ENCODE results near the gene SUPT20H. TPM values are rescaled to one million over a fixed set of nuclear protein-coding genes. Genes with fewer than 3 reads are reported as not detected.

Gene SUPT20H
- total RNA-seq = 10 to 100 TPM; 27.7 to 89.1 (median 58.5) TPM

- in situ Hi-C loops (cut with MboI; ENCODE audit: low pct_unique_long_range_greater_than_20kb in 2 of 9, low sequenced_read_pairs in 9 of 9, unreplicated experiment in 9 of 9) = no loop called here
- WGBS, 10 experiments = 0 to 17% (median 1%) methylated on average over 2 to 30 of the region's 75 CpGs; no CpG with 5 or more reads in 1 of the 10 experiments
- Histone ChIP-seq H3K4me1 (replicated peaks in 1 of 2) (peaks cover 4 to 6% of the 10 kb centered on the region in 2 donors), H3K27ac (peak within 1 kb of the TSS; percentile 79 to 92), H3K4me3 (peak within 1 kb of the TSS; percentile 64 to 89 (median 78))
- ATAC-seq (replicated peaks in 6 of 8) = peak; percentile 92 to 98 (median 97)
Measured at GRCh38 chr13:37058910-37059847, at the start of gene SUPT20H. Gene SUPT20H, minus strand, starts transcription at chr13:37059688. Its CDS starts 8,198 bp downstream, at chr13:37051490.

- ATAC-seq (replicated peaks in 6 of 8) = peak in 4 of 8 experiments; percentile 32 to 43 (median 36)
- in situ Hi-C loops (cut with MboI; ENCODE audit: low pct_unique_long_range_greater_than_20kb in 2 of 9, low sequenced_read_pairs in 9 of 9, unreplicated experiment in 9 of 9) = loop anchor here in 4 of 9 experiments (10.0 to 25.0 kb wide), 3 partner anchors 478 to 503 kb away; partner anchors contain the start of gene POSTN (in 1 of the 4)
Measured at GRCh38 chr13:37109051-37109678, 49.7 kb upstream of the SUPT20H start.

GRCh38 chr13:37107868-37108267 lies 48.4 kb upstream of the SUPT20H start:
- no peak overlapping the region for H3K4me3 ChIP-seq
- peaks cover under 1 to 4% of the 10 kb centered on the region in 2 donors for H3K4me1 ChIP-seq (replicated peaks in 1 of 2)
- WGBS, 10 experiments = 14 to 100% (median 80%) methylated on average over 1 of the region's 1 CpG; no CpG with 5 or more reads in 2 of the 10 experiments
- H3K27ac ChIP-seq = no peak overlapping the region
- in situ Hi-C loops (cut with MboI; ENCODE audit: low pct_unique_long_range_greater_than_20kb in 2 of 9, low sequenced_read_pairs in 9 of 9, unreplicated experiment in 9 of 9) = loop anchor here in 4 of 9 experiments (10.0 to 25.0 kb wide), 3 partner anchors 479 to 504 kb away; partner anchors contain the start of gene POSTN (in 1 of the 4)
- ATAC-seq (replicated peaks in 6 of 8) = no peak

More at GRCh38 chr13:37109051-37109678, 49.7 kb upstream of the SUPT20H start:
- Histone ChIP-seq H3K4me3 (no peak overlapping the region), H3K27ac (no peak overlapping the region), H3K4me1 (replicated peaks in 1 of 2) (no peaks in the 10 kb centered on the region)
- WGBS, 10 experiments = 0 to 7% (median 0%) methylated on average over 1 of the region's 1 CpG; no CpG with 5 or more reads in 1 of the 10 experiments

- Histone ChIP-seq H3K27ac (no peak overlapping the region), H3K4me1 (replicated peaks in 1 of 2) (peaks cover 3 to 8% of the 10 kb centered on the region in 2 donors), H3K4me3 (no peak overlapping the region)
- no peak for ATAC-seq (replicated peaks in 6 of 8)
- 36 to 100% (median 89%) methylated on average over 1 to 4 of the region's 4 CpGs; no CpG with 5 or more reads in 2 of the 10 experiments for WGBS, 10 experiments
- in situ Hi-C loops (cut with MboI; ENCODE audit: low pct_unique_long_range_greater_than_20kb in 2 of 9, low sequenced_read_pairs in 9 of 9, unreplicated experiment in 9 of 9) = loop anchor here in 4 of 9 experiments (10.0 to 25.0 kb wide), 3 partner anchors 480 to 505 kb away; partner anchors contain the start of gene POSTN (in 1 of the 4)
Measured at GRCh38 chr13:37107456-37107855, 48.0 kb upstream of the SUPT20H start.

- in situ Hi-C loops (cut with MboI; ENCODE audit: low pct_unique_long_range_greater_than_20kb in 2 of 9, low sequenced_read_pairs in 9 of 9, unreplicated experiment in 9 of 9) = loop anchor here in 4 of 9 experiments (10.0 to 25.0 kb wide), 3 partner anchors 481 to 506 kb away; partner anchors contain the start of gene POSTN (in 1 of the 4)
- no peak overlapping the region for H3K27ac ChIP-seq
Measured at GRCh38 chr13:37106642-37107041, 47.2 kb upstream of the SUPT20H start.

GRCh38 chr13:37105251-37105714 lies 45.8 kb upstream of the SUPT20H start, which contains the start of gene CSNK1A1L:
Gene CSNK1A1L, minus strand, starts transcription at chr13:37105664. Its CDS starts 408 bp downstream, at chr13:37105256.
- in situ Hi-C loops (cut with MboI; ENCODE audit: low pct_unique_long_range_greater_than_20kb in 2 of 9, low sequenced_read_pairs in 9 of 9, unreplicated experiment in 9 of 9) = loop anchor here in 4 of 9 experiments (10.0 to 25.0 kb wide), 3 partner anchors 482 to 507 kb away; partner anchors contain the start of gene POSTN (in 1 of the 4)
- ATAC-seq (replicated peaks in 6 of 8) = no peak
- Histone ChIP-seq H3K4me1 (replicated peaks in 1 of 2) (peaks cover 3 to 9% of the 10 kb centered on the region in 2 donors), H3K4me3 (no peak within 1 kb of the TSS), H3K27ac (no peak within 1 kb of the TSS)
- WGBS, 10 experiments = 83 to 100% (median 96%) methylated on average over 1 to 10 of the region's 26 CpGs; no CpG with 5 or more reads in 5 of the 10 experiments

More at GRCh38 chr13:37106642-37107041, 47.2 kb upstream of the SUPT20H start:
- peak in 2 of 8 experiments; percentile 34 to 41 for ATAC-seq (replicated peaks in 6 of 8)
- WGBS, 10 experiments = 33 to 100% (median 82%) methylated on average over 1 to 2 of the region's 2 CpGs; no CpG with 5 or more reads in 2 of the 10 experiments
- Histone ChIP-seq H3K4me3 (no peak overlapping the region), H3K4me1 (replicated peaks in 1 of 2) (peaks cover 3 to 9% of the 10 kb centered on the region in 2 donors)

GRCh38 chr13:37102896-37103295 lies 43.4 kb upstream of the SUPT20H start:
- H3K4me3 ChIP-seq = no peak overlapping the region
- no peak overlapping the region for H3K27ac ChIP-seq
- H3K4me1 ChIP-seq (replicated peaks in 1 of 2) = peaks cover 3 to 9% of the 10 kb centered on the region in 2 donors
- in situ Hi-C loops (cut with MboI; ENCODE audit: low pct_unique_long_range_greater_than_20kb in 2 of 9, low sequenced_read_pairs in 9 of 9, unreplicated experiment in 9 of 9) = loop anchor here in 4 of 9 experiments (10.0 to 25.0 kb wide), 3 partner anchors 484 to 509 kb away; partner anchors contain the start of gene POSTN (in 1 of the 4)
- WGBS, 10 experiments = 7 to 70% (median 35%) methylated on average over 2 to 4 of the region's 4 CpGs
- no peak for ATAC-seq (replicated peaks in 6 of 8)

GRCh38 chr13:37101201-37101600 lies 41.7 kb upstream of the SUPT20H start:
- ATAC-seq (replicated peaks in 6 of 8) = no peak
- 13 to 100% (median 71%) methylated on average over 1 of the region's 1 CpG; no CpG with 5 or more reads in 3 of the 10 experiments for WGBS, 10 experiments
- in situ Hi-C loops (cut with MboI; ENCODE audit: low pct_unique_long_range_greater_than_20kb in 2 of 9, low sequenced_read_pairs in 9 of 9, unreplicated experiment in 9 of 9) = loop anchor here in 4 of 9 experiments (10.0 to 25.0 kb wide), 3 partner anchors 486 to 511 kb away; partner anchors contain the start of gene POSTN (in 1 of the 4)
- no peak overlapping the region for H3K4me3 ChIP-seq
- H3K4me1 ChIP-seq (replicated peaks in 1 of 2) = peaks cover 3 to 9% of the 10 kb centered on the region in 2 donors
- H3K27ac ChIP-seq = no peak overlapping the region

GRCh38 chr13:37100731-37101130 lies 41.2 kb upstream of the SUPT20H start:
- H3K4me1 ChIP-seq (replicated peaks in 1 of 2) = peaks cover 3 to 9% of the 10 kb centered on the region in 2 donors
- ATAC-seq (replicated peaks in 6 of 8) = no peak
- in situ Hi-C loops (cut with MboI; ENCODE audit: low pct_unique_long_range_greater_than_20kb in 2 of 9, low sequenced_read_pairs in 9 of 9, unreplicated experiment in 9 of 9) = loop anchor here in 4 of 9 experiments (10.0 to 25.0 kb wide), 3 partner anchors 487 to 512 kb away; partner anchors contain the start of gene POSTN (in 1 of the 4)
- no peak overlapping the region for H3K4me3 ChIP-seq
- H3K27ac ChIP-seq = no peak overlapping the region

GRCh38 chr13:37097076-37097475 lies 37.6 kb upstream of the SUPT20H start:
- 14 to 85% (median 71%) methylated on average over 2 to 4 of the region's 4 CpGs; no CpG with 5 or more reads in 1 of the 10 experiments for WGBS, 10 experiments
- Histone ChIP-seq H3K27ac (no peak overlapping the region), H3K4me3 (no peak overlapping the region), H3K4me1 (replicated peaks in 1 of 2) (peaks cover 0 to 8% of the 10 kb centered on the region in 2 donors)
- ATAC-seq (replicated peaks in 6 of 8) = no peak
- in situ Hi-C loops (cut with MboI; ENCODE audit: low pct_unique_long_range_greater_than_20kb in 2 of 9, low sequenced_read_pairs in 9 of 9, unreplicated experiment in 9 of 9) = no loop called here

GRCh38 chr13:37094840-37095239 lies 35.4 kb upstream of the SUPT20H start:
- H3K4me1 ChIP-seq (replicated peaks in 1 of 2) = peaks cover 0 to 8% of the 10 kb centered on the region in 2 donors
- in situ Hi-C loops (cut with MboI; ENCODE audit: low pct_unique_long_range_greater_than_20kb in 2 of 9, low sequenced_read_pairs in 9 of 9, unreplicated experiment in 9 of 9) = no loop called here
- no peak overlapping the region for H3K4me3 ChIP-seq
- WGBS, 10 experiments = 68 to 94% (median 82%) methylated on average over 2 to 4 of the region's 4 CpGs; no CpG with 5 or more reads in 1 of the 10 experiments
- ATAC-seq (replicated peaks in 6 of 8) = no peak
- H3K27ac ChIP-seq = no peak overlapping the region

GRCh38 chr13:37094099-37094498 lies 34.6 kb upstream of the SUPT20H start:
- peak in 3 of 8 experiments; percentile 63 to 83 (median 79) for ATAC-seq (replicated peaks in 6 of 8)
- 17 to 71% (median 48%) methylated on average over 2 to 3 of the region's 3 CpGs; no CpG with 5 or more reads in 1 of the 10 experiments for WGBS, 10 experiments
- in situ Hi-C loops (cut with MboI; ENCODE audit: low pct_unique_long_range_greater_than_20kb in 2 of 9, low sequenced_read_pairs in 9 of 9, unreplicated experiment in 9 of 9) = no loop called here
- Histone ChIP-seq H3K27ac (no peak overlapping the region), H3K4me1 (replicated peaks in 1 of 2) (peaks cover 0 to 8% of the 10 kb centered on the region in 2 donors), H3K4me3 (no peak overlapping the region)
